ENCODE data around the gene TSPO2.

DNA sequence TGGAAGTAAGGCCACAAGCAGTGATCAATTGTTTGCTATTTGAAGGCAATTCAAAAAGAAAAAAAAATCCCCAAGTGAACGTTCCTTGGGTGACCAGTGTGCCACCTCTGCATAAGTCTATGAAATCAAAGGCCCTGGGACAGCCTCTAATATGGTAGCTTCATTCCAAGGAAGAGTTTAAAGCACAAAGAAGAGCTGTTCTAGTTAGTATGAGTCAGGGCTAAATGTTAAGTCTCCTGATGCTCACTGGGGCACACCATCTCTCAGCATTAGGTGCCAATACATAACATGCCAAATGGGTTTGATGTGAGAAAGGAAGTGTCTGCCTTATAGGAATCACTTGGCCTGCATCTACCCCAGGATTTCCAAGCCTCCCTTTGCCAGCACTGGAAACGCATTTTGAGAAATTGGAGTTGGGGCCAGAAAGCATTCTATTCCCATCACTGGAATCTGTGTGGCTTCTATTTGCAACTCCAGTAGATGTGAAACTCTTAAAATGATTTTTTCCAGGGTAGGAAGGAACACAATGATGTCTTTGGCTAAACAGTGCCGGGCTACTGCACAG, 16.2 kb upstream of the TSPO2 start:
- no peak for TF ChIP-seq POLR2A (IDR thresholded peaks at IDR 0.05; ENCODE audit: low read depth, low read length)
- TF ChIP-seq POLR2AphosphoS5 (IDR thresholded peaks at IDR 0.05; ENCODE audit: low read depth, low read length): no peak
- TF ChIP-seq TAF1 (IDR thresholded peaks at IDR 0.05; ENCODE audit: borderline replicate concordance, low read depth, low read length): no peak
